Caco-2 (cell line): ENCODE measurements around the gene MTA1. TPM values are rescaled to one million over a fixed set of nuclear protein-coding genes. Genes with fewer than 3 reads are reported as not detected.

ENCODE experiments used
- BruUV-seq: library from RNA; stranded (reverse); fragments of 400-500 nt; replicated peaks from 2 replicates; lab custom pipeline; 2021; lab: Mats Ljungman, UMichigan
- CTCF ChIA-PET: fragments of 300-600 bp; sonication (Branson Sonifier 250); formaldehyde crosslinking; loops from one replicate; lab custom pipeline; 2022; ENCODE audit warnings: antibody characterized with exemption; lab: Charles Lee
- POLR2A ChIA-PET: fragments of 300-600 bp; sonication (Branson Sonifier 250); formaldehyde crosslinking; loops from one replicate; lab custom pipeline; 2022; ENCODE audit warnings: antibody characterized with exemption; lab: Charles Lee
- DNase-seq, 2 experiments: peaks; one replicate each; pipeline versions ENCODE4 v3.0.0 to v3.0.0-alpha.2; 2020 to 2022
- H3K27me3 ChIP-seq: replicated peaks from 2 replicates; pipeline ENCODE4 v1.6.0; 2011; ENCODE audit warnings: low read length; ENCODE audit not compliant: control insufficient read depth, insufficient read depth
- H3K36me3 ChIP-seq: 2 replicates; pipeline ENCODE4 v1.5.1; 2011; ENCODE audit warnings: low read length; ENCODE audit not compliant: control insufficient read depth, insufficient read depth
- H3K4me1 ChIP-seq: fragments of 250-450 bp; sonication (Bioruptor Pico); 2 replicates; pipeline ENCODE4 v1.5.1; 2020; ENCODE audit warnings: mild to moderate bottlenecking
- H3K4me3 ChIP-seq: 2 replicates; pipeline ENCODE4 v1.5.1; 2011; ENCODE audit warnings: low read depth, mild to moderate bottlenecking, control low read depth, low read length
- H3K9me3 ChIP-seq: fragments of 250-450 bp; sonication (Bioruptor Pico); 2 replicates; pipeline ENCODE4 v1.5.1; 2020; ENCODE audit warnings: mild to moderate bottlenecking, moderate library complexity
- H3K27ac Mint-ChIP-seq: one replicate; pipeline ENCODE4 v1.8.0; 2022; ENCODE audit warnings: mixed read lengths; ENCODE audit not compliant: unreplicated experiment
- H3K27me3 Mint-ChIP-seq: one replicate; pipeline ENCODE4 v1.8.0; 2022; ENCODE audit warnings: mixed read lengths; ENCODE audit not compliant: insufficient read depth, unreplicated experiment
- H3K36me3 Mint-ChIP-seq: one replicate; pipeline ENCODE4 v1.8.0; 2022; ENCODE audit warnings: mild to moderate bottlenecking, mixed read lengths; ENCODE audit not compliant: insufficient read depth, unreplicated experiment
- H3K4me1 Mint-ChIP-seq: one replicate; pipeline ENCODE4 v1.8.0; 2022; ENCODE audit warnings: low read depth, mixed read lengths; ENCODE audit not compliant: unreplicated experiment
- H3K4me3 Mint-ChIP-seq: one replicate; pipeline ENCODE4 v1.8.0; 2022; ENCODE audit warnings: mild to moderate bottlenecking, moderate library complexity, mixed read lengths; ENCODE audit not compliant: unreplicated experiment
- H3K9me3 Mint-ChIP-seq: one replicate; pipeline ENCODE4 v1.8.0; 2022; ENCODE audit warnings: mixed read lengths; ENCODE audit not compliant: unreplicated experiment
- intact Hi-C: fragments of 100-400 bp; cut with micrococcal nuclease; formaldehyde crosslinking; loops from one replicate; pipeline ENCODE4 v1.10.0; 2022; ENCODE audit not compliant: unreplicated experiment
- total RNA-seq: library from RNA; stranded (reverse); gene quantifications from 2 replicates; pipeline ENCODE4 v1.2.3, GENCODE V29; 2022
- TF ChIP-seq, protein P1 (sequence below), 2 experiments: fragments of 200-600 bp in 1 of 2; IDR thresholded peaks; 1 replicate in 1 of 2; 2 replicates in 1 of 2; pipeline versions ENCODE4 v1.5.1 to v1.8.0; 2011 to 2022; ENCODE audit warnings: antibody characterized with exemption in 1 of 2, control low read depth in 1 of 2, inconsistent platforms in 1 of 2, low read depth in 1 of 2, low read length in 1 of 2, mild to moderate bottlenecking in 1 of 2, moderate library complexity in 1 of 2; ENCODE audit not compliant: insufficient read depth in 1 of 2, severe bottlenecking in 1 of 2, unreplicated experiment in 1 of 2

The MTA1 gene
- total RNA-seq, 1 experiment from 2014 or later = 167 TPM

DNA sequence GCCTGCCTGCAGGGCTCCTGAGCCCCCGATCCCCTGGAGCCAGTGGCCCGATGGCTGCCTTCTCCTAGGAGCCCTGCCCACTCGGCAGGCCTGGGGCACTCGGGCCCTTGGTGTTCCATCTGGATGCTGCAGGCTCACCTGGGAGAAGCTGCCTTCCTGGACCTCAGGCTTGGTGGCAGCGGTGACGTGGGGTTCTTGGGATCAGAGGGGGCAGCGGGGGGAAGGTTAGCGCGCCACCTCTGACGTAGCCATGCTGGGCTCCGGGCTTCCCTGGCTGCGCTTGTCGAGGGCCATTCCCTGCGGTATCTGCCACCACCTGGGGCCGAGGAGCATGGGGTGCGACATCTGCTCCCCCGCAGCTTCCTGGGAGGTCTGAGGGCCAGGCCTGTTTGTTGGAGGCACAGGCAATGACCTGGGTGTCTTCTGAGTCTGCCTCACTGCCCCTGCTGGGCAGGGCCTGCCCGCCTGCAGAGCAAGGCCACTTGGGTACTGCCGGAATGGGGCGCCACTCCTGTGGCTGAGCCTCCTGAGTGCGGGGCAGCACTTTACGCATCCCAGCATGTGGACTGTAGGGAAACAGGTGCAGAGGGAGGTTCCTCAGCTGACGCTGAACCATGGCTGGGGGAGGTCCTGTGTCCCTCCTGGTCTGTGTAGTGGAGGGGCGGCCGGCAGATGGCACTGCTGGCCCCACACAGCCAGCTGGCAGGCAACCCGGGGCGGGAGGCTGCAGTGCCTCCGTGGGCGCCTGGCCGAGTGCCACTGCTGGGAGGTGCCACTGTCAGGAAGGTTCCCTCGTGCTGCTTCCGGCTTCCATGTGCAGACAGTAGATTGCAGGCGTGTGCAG, 20.3 kb downstream of the MTA1 start:
- Histone ChIP-seq H3K4me1 (no peaks in the 10 kb centered on the region), H3K4me3 (no peak overlapping the region), H3K27me3 (no peaks in the 10 kb centered on the region), H3K9me3 (no peaks in the 10 kb centered on the region), H3K36me3 (no peaks in the 10 kb centered on the region; the same call in 1 of the 2 replicates)
- H3K9me3 Mint-ChIP-seq = no peaks in the 10 kb centered on the region
- DNase-seq = no peak
- intact Hi-C loops = no loop called here
- H3K27me3 Mint-ChIP-seq = no peaks in the 10 kb centered on the region
- H3K4me1 Mint-ChIP-seq = no peaks in the 10 kb centered on the region
- no peak overlapping the region for H3K27ac Mint-ChIP-seq
- ChIA-PET POLR2A (no interaction called here), CTCF (no interaction called here)
- TF ChIP-seq, protein P1, sequence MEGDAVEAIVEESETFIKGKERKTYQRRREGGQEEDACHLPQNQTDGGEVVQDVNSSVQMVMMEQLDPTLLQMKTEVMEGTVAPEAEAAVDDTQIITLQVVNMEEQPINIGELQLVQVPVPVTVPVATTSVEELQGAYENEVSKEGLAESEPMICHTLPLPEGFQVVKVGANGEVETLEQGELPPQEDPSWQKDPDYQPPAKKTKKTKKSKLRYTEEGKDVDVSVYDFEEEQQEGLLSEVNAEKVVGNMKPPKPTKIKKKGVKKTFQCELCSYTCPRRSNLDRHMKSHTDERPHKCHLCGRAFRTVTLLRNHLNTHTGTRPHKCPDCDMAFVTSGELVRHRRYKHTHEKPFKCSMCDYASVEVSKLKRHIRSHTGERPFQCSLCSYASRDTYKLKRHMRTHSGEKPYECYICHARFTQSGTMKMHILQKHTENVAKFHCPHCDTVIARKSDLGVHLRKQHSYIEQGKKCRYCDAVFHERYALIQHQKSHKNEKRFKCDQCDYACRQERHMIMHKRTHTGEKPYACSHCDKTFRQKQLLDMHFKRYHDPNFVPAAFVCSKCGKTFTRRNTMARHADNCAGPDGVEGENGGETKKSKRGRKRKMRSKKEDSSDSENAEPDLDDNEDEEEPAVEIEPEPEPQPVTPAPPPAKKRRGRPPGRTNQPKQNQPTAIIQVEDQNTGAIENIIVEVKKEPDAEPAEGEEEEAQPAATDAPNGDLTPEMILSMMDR (IDR thresholded peaks at IDR 0.05; ENCODE audit: insufficient read depth in 1 of 2, low read depth in 1 of 2, low read length in 1 of 2, severe bottlenecking in 1 of 2, unreplicated experiment in 1 of 2) = no peak
- no peak overlapping the region for H3K4me3 Mint-ChIP-seq
- peaks cover 20% of the 10 kb centered on the region for H3K36me3 Mint-ChIP-seq
- no TSS peak for BruUV-seq

DNA sequence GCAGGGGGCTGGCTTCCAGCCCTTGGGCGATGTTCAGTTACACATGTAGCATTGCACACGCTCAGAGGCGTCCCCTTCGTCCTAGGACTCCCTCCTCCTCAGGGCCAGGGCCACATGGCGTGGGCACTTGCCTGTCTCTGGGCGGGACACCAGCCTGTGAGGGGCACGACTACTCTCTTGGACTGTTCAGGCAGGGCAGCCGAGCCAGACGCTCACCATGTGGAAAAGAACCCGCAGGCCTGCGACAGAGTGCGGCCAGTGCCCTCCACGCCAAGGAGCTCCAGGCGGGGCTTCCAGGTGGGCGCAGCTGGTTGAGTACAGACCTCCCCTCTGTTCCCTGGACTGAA, 20.9 kb downstream of the MTA1 start:
- ChIA-PET POLR2A (no interaction called here), CTCF (no interaction called here)
- H3K9me3 Mint-ChIP-seq = no peaks in the 10 kb centered on the region
- Histone ChIP-seq H3K36me3 (no peaks in the 10 kb centered on the region), H3K4me1 (no peaks in the 10 kb centered on the region), H3K4me3 (no peak overlapping the region), H3K27me3 (no peaks in the 10 kb centered on the region), H3K9me3 (no peaks in the 10 kb centered on the region)
- intact Hi-C loops = no loop called here
- peaks cover 20% of the 10 kb centered on the region for H3K36me3 Mint-ChIP-seq
- no peak overlapping the region for H3K4me3 Mint-ChIP-seq
- no peaks in the 10 kb centered on the region for H3K27me3 Mint-ChIP-seq
- no peak for DNase-seq
- H3K4me1 Mint-ChIP-seq = no peaks in the 10 kb centered on the region
- H3K27ac Mint-ChIP-seq = no peak overlapping the region
- BruUV-seq = no TSS peak
- TF ChIP-seq, protein P1 (IDR thresholded peaks at IDR 0.05; ENCODE audit: insufficient read depth in 1 of 2, low read depth in 1 of 2, low read length in 1 of 2, severe bottlenecking in 1 of 2, unreplicated experiment in 1 of 2) = no peak

DNA sequence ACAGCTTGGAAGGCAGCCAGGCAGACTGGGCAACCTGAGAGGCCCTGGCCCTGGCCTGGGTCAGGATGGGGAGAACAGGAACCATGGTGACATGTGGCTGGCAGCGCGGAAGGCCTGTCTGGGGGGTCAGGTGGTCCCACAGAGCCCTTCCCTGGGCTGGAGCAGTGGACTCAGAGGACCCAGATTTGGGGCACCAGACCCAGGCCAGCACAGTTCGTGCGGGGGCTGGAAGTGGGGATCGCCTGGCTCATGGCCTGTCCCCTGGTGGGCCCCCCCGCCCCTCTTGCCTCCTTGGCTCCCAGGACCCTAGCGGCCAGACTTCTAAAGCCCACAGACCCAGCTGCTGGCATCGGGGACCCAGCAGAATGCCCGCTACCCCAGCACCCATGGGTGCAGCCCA, 21.4 kb downstream of the MTA1 start:
- H3K4me1 Mint-ChIP-seq = no peaks in the 10 kb centered on the region
- H3K36me3 Mint-ChIP-seq = peaks cover 20% of the 10 kb centered on the region
- H3K4me3 ChIP-seq = no peak overlapping the region
- no peak overlapping the region for H3K27ac Mint-ChIP-seq
- DNase-seq = no peak
- BruUV-seq = no TSS peak
- no peaks in the 10 kb centered on the region for H3K9me3 ChIP-seq
- no peaks in the 10 kb centered on the region for H3K9me3 Mint-ChIP-seq
- CTCF ChIA-PET = interaction anchor here (0.7 kb wide), 1 partner anchor 33 kb away, joined by 3 read pairs; no protein-coding TSS in a partner anchor
- no peaks in the 10 kb centered on the region for H3K4me1 ChIP-seq
- no peaks in the 10 kb centered on the region for H3K27me3 ChIP-seq
- POLR2A ChIA-PET = no interaction called here
- no peaks in the 10 kb centered on the region for H3K36me3 ChIP-seq
- no peak overlapping the region for H3K4me3 Mint-ChIP-seq
- H3K27me3 Mint-ChIP-seq = no peaks in the 10 kb centered on the region
- TF ChIP-seq, protein P1 (IDR thresholded peaks at IDR 0.05; ENCODE audit: insufficient read depth in 1 of 2, low read depth in 1 of 2, low read length in 1 of 2, severe bottlenecking in 1 of 2, unreplicated experiment in 1 of 2) = no peak
- intact Hi-C loops = no loop called here
